Neural crest cell (in vitro differentiated cells): Measurements from ENCODE around the gene CYBB. TPM values are rescaled to one million over a fixed set of nuclear protein-coding genes. Genes with fewer than 3 reads are reported as not detected.

Source experiments
- DNase-seq: peaks from one replicate; pipeline ENCODE4 v3.0.0; 2021; ENCODE audit warnings: low read depth, mixed read lengths, low spot score
- H3K27ac Mint-ChIP-seq: one replicate; pipeline ENCODE4 v1.8.0; 2021; ENCODE audit warnings: mild to moderate bottlenecking, mixed read lengths; ENCODE audit not compliant: unreplicated experiment
- H3K27me3 Mint-ChIP-seq: 2 replicates; pipeline ENCODE4 v1.8.0; 2021; ENCODE audit warnings: low read depth, mild to moderate bottlenecking, mixed read lengths
- H3K36me3 Mint-ChIP-seq: 2 replicates; pipeline ENCODE4 v1.8.0; 2021; ENCODE audit warnings: low read depth, mild to moderate bottlenecking, mixed read lengths
- H3K4me1 Mint-ChIP-seq: 2 replicates; pipeline ENCODE4 v1.8.0; 2021; ENCODE audit warnings: mixed read lengths
- H3K4me3 Mint-ChIP-seq: one replicate; pipeline ENCODE4 v1.8.0; 2021; ENCODE audit warnings: mild to moderate bottlenecking, mixed read lengths
- H3K9me3 Mint-ChIP-seq: 2 replicates; pipeline ENCODE4 v1.8.0; 2021; ENCODE audit warnings: mixed read lengths
- CTCF ChIP-seq: fragments of 200-600 bp; sonication (generic); conservative IDR thresholded peaks from 2 replicates; pipeline ENCODE4 v1.5.0; 2021; ENCODE audit warnings: antibody characterized with exemption, mild to moderate bottlenecking
- total RNA-seq: library from RNA; stranded (reverse); gene quantifications from 2 replicates; pipeline ENCODE4 v1.2.1, GENCODE V29; 2021

CYBB gene
- total RNA-seq, 1 donor from 2014 or later, result not detected

- no peak for TF ChIP-seq CTCF
- DNase-seq, result no peak
- Mint-ChIP-seq H3K36me3 (no peaks in the 10 kb centered on the region), H3K4me1 (no peaks in the 10 kb centered on the region), H3K27ac (no peak overlapping the region), H3K9me3 (peaks cover 1% of the 10 kb centered on the region), H3K4me3 (no peak overlapping the region), H3K27me3 (no peaks in the 10 kb centered on the region)
Measured at GRCh38 chrX:37812110-37812509, 32.3 kb downstream of the CYBB start.

- H3K27ac Mint-ChIP-seq, result no peak overlapping the region
Measured at GRCh38 chrX:37813570-37813969, 33.7 kb downstream of the CYBB start.

GRCh38 chrX:37815366-37815765 is 35.5 kb downstream of the CYBB start:
- no peak for DNase-seq
- Mint-ChIP-seq H3K4me1 (no peaks in the 10 kb centered on the region), H3K27me3 (no peaks in the 10 kb centered on the region), H3K36me3 (no peaks in the 10 kb centered on the region), H3K9me3 (peaks cover 5% of the 10 kb centered on the region), H3K4me3 (no peak overlapping the region), H3K27ac (no peak overlapping the region)
- no peak for TF ChIP-seq CTCF

More at GRCh38 chrX:37813570-37813969, 33.7 kb downstream of the CYBB start:
- no peak for TF ChIP-seq CTCF
- Mint-ChIP-seq H3K36me3 (no peaks in the 10 kb centered on the region), H3K9me3 (peaks cover 5% of the 10 kb centered on the region), H3K4me3 (no peak overlapping the region), H3K4me1 (no peaks in the 10 kb centered on the region), H3K27me3 (no peaks in the 10 kb centered on the region)
- DNase-seq, result no peak

- Mint-ChIP-seq H3K4me3 (no peak overlapping the region), H3K36me3 (no peaks in the 10 kb centered on the region), H3K27ac (no peak overlapping the region), H3K4me1 (no peaks in the 10 kb centered on the region), H3K9me3 (peaks cover 5% of the 10 kb centered on the region), H3K27me3 (no peaks in the 10 kb centered on the region)
- no peak for TF ChIP-seq CTCF
- DNase-seq, result no peak
Measured at GRCh38 chrX:37816766-37817165, 36.9 kb downstream of the CYBB start.

GRCh38 chrX:37817176-37817575 is 37.3 kb downstream of the CYBB start:
- H3K9me3 Mint-ChIP-seq, result peaks cover 5% of the 10 kb centered on the region
- H3K4me3 Mint-ChIP-seq, result no peak overlapping the region
- no peaks in the 10 kb centered on the region for H3K4me1 Mint-ChIP-seq
- TF ChIP-seq CTCF, result no peak
- no peaks in the 10 kb centered on the region for H3K27me3 Mint-ChIP-seq
- DNase-seq, result no peak
- H3K27ac Mint-ChIP-seq, result no peak overlapping the region
- no peaks in the 10 kb centered on the region for H3K36me3 Mint-ChIP-seq

GRCh38 chrX:37817579-37817978 is 37.7 kb downstream of the CYBB start:
- Mint-ChIP-seq H3K9me3 (peaks cover 5% of the 10 kb centered on the region), H3K36me3 (no peaks in the 10 kb centered on the region), H3K4me1 (no peaks in the 10 kb centered on the region)

More at GRCh38 chrX:37817579-37817978, 37.7 kb downstream of the CYBB start:
- Mint-ChIP-seq H3K27ac (no peak overlapping the region), H3K4me3 (no peak overlapping the region), H3K27me3 (no peaks in the 10 kb centered on the region)
- no peak for TF ChIP-seq CTCF
- no peak for DNase-seq
